AG08396 (cell line): ENCODE measurements around the gene FH.
A peak's percentile ranks its signal among the peaks of the same experiment; 100 is the strongest.

ENCODE experiments used
- DNase-seq: peaks from one replicate; pipeline ENCODE4 v3.0.0; 2012; ENCODE audit warnings: low spot score, mixed read lengths

FH gene

GRCh38 chr1:241519308-241520079 lies at the start of gene FH:
TSS of gene FH (minus strand) at chr1:241519755. CDS start at chr1:241519722, 33 bp downstream.
- DNase-seq = peak; percentile 93

- DNase-seq = no peak
Measured at GRCh38 chr1:241560849-241561187, 41.3 kb upstream of the FH start.

GRCh38 chr1:241560146-241560848 lies 40.7 kb upstream of the FH start:
- DNase-seq = no peak

GRCh38 chr1:241557551-241558193 lies 38.1 kb upstream of the FH start:
- no peak for DNase-seq

GRCh38 chr1:241557031-241557430 lies 37.5 kb upstream of the FH start:
- no peak for DNase-seq

GRCh38 chr1:241555526-241555925 lies 36.0 kb upstream of the FH start:
- no peak for DNase-seq

GRCh38 chr1:241553886-241554592 lies 34.5 kb upstream of the FH start:
- no peak for DNase-seq

GRCh38 chr1:241551759-241552638 lies 32.4 kb upstream of the FH start:
- no peak for DNase-seq

GRCh38 chr1:241550318-241550717 lies 30.8 kb upstream of the FH start:
- DNase-seq = no peak

- DNase-seq = no peak
Measured at GRCh38 chr1:241548008-241548407, 28.5 kb upstream of the FH start.

- DNase-seq = no peak
Measured at GRCh38 chr1:241542199-241542907, 22.8 kb upstream of the FH start.

- DNase-seq = no peak
Measured at GRCh38 chr1:241536969-241537368, 17.4 kb upstream of the FH start.

GRCh38 chr1:241536304-241536703 lies 16.7 kb upstream of the FH start:
- no peak for DNase-seq

GRCh38 chr1:241533326-241534115 lies 14.0 kb upstream of the FH start:
- DNase-seq = no peak

GRCh38 chr1:241532864-241533263 lies 13.3 kb upstream of the FH start:
- no peak for DNase-seq

GRCh38 chr1:241532162-241532531 lies 12.6 kb upstream of the FH start, which contains the start of gene KMO:
TSS of gene KMO (plus strand) at chr1:241532378. CDS start at chr1:241532445, 67 bp downstream.
- DNase-seq = no peak

GRCh38 chr1:241531195-241532161 lies 11.9 kb upstream of the FH start:
- peak; percentile 31 for DNase-seq

- DNase-seq = no peak
Measured at GRCh38 chr1:241527146-241527545, 7.6 kb upstream of the FH start.

GRCh38 chr1:241525026-241525425 lies 5.5 kb upstream of the FH start:
- no peak for DNase-seq
